GM12891 (cell line): ENCODE results near the gene OPCML.
A peak's percentile ranks its signal among the peaks of the same experiment; 100 is the strongest.
"Not testable (repeated sequence)": the region's sequence is repeated elsewhere in the genome, so short reads cannot be mapped to it uniquely, and the experiment has no call there.

Experiments used
- DNase-seq: peaks from one replicate; pipeline ENCODE4 v3.0.0; 2011; ENCODE audit warnings: low spot score; ENCODE audit not compliant: insufficient read length
- FAIRE-seq: peaks from 2 replicates; lab custom pipeline; 2011; peaks lifted over from hg19 to GRCh38; lab: Jason Lieb, UNC
- PAX5 ChIP-seq: IDR thresholded peaks from 2 replicates; pipeline ENCODE4 v1.6.1; 2011; ENCODE audit warnings: low read length, moderate library complexity, mild to moderate bottlenecking; ENCODE audit not compliant: insufficient read depth, severe bottlenecking
- POLR2A ChIP-seq: IDR thresholded peaks from 2 replicates; pipeline ENCODE4 v1.6.1; 2011; ENCODE audit warnings: low read depth, low read length, control low read depth
- POLR2AphosphoS5 ChIP-seq: IDR thresholded peaks from 2 replicates; pipeline ENCODE4 v1.6.1; 2011; ENCODE audit warnings: low read depth, low read length, control low read depth
- POU2F2 ChIP-seq: IDR thresholded peaks from 2 replicates; pipeline ENCODE4 v1.6.1; 2011; ENCODE audit warnings: low read depth, mild to moderate bottlenecking, control low read depth, low read length, moderate library complexity
- SPI1 ChIP-seq: IDR thresholded peaks from 2 replicates; pipeline ENCODE4 v1.6.1; 2011; ENCODE audit warnings: low read depth, low read length, control low read depth
- TAF1 ChIP-seq: IDR thresholded peaks from 2 replicates; pipeline ENCODE4 v1.6.1; 2011; ENCODE audit warnings: low read depth, low read length, control low read depth

The OPCML gene

GRCh38 chr11:132414451-132414850 is 1117.8 kb downstream of the OPCML start:
- no peak for TF ChIP-seq SPI1
- TF ChIP-seq POU2F2 = no peak
- TF ChIP-seq POLR2A = no peak
- TF ChIP-seq POLR2AphosphoS5 = no peak
- no peak for TF ChIP-seq PAX5
- TF ChIP-seq TAF1 = no peak
- no peak for DNase-seq
- FAIRE-seq = no peak

GRCh38 chr11:132410383-132410782 is 1121.9 kb downstream of the OPCML start:
- DNase-seq = no peak
- no peak for FAIRE-seq
- TF ChIP-seq SPI1 = no peak
- no peak for TF ChIP-seq POLR2AphosphoS5

- DNase-seq (no peak), FAIRE-seq (no peak)
- no peak for TF ChIP-seq SPI1
- TF ChIP-seq POLR2A = no peak
- no peak for TF ChIP-seq POLR2AphosphoS5
- no peak for TF ChIP-seq TAF1
- no peak for TF ChIP-seq PAX5
- no peak for TF ChIP-seq POU2F2
Observed at GRCh38 chr11:132409573-132410355, 1122.5 kb downstream of the OPCML start.

GRCh38 chr11:132408877-132409276 is 1123.4 kb downstream of the OPCML start:
- FAIRE-seq (no peak), DNase-seq (no peak)
- TF ChIP-seq POLR2AphosphoS5 = no peak
- TF ChIP-seq POU2F2 = no peak
- no peak for TF ChIP-seq TAF1
- no peak for TF ChIP-seq PAX5
- TF ChIP-seq SPI1 = no peak
- no peak for TF ChIP-seq POLR2A

- no peak for FAIRE-seq
- DNase-seq = no peak
- TF ChIP-seq POLR2A (no peak), SPI1 (no peak), PAX5 (no peak), POU2F2 (no peak), TAF1 (no peak), POLR2AphosphoS5 (no peak)
Observed at GRCh38 chr11:132405728-132406127, 1126.6 kb downstream of the OPCML start.

- peak; percentile 53; the same call in 1 of the 2 replicates for TF ChIP-seq POU2F2
- TF ChIP-seq TAF1 = no peak
- no peak for TF ChIP-seq PAX5
- peak; percentile 39 for DNase-seq
- peak; percentile 95 for FAIRE-seq
Observed at GRCh38 chr11:132402071-132402684, 1130.1 kb downstream of the OPCML start.

GRCh38 chr11:132396318-132396717 is 1136.0 kb downstream of the OPCML start:
- FAIRE-seq (no peak), DNase-seq (no peak)
- TF ChIP-seq POLR2A (no peak), POLR2AphosphoS5 (no peak), POU2F2 (no peak), PAX5 (no peak), SPI1 (no peak), TAF1 (no peak)

- no peak for FAIRE-seq
- DNase-seq = no peak
- TF ChIP-seq SPI1 = no peak
- no peak for TF ChIP-seq POU2F2
- TF ChIP-seq TAF1 = no peak
- no peak for TF ChIP-seq POLR2A
- TF ChIP-seq POLR2AphosphoS5 = no peak
- TF ChIP-seq PAX5 = no peak
Observed at GRCh38 chr11:132395434-132395833, 1136.9 kb downstream of the OPCML start.

GRCh38 chr11:132379540-132379939 is 1152.8 kb downstream of the OPCML start:
- no peak for TF ChIP-seq TAF1
- TF ChIP-seq PAX5 = no peak
- no peak for DNase-seq
- FAIRE-seq = no peak

- DNase-seq = no peak
Observed at GRCh38 chr11:132373405-132374143, 1158.7 kb downstream of the OPCML start.

GRCh38 chr11:132370114-132370513 is 1162.2 kb downstream of the OPCML start:
- not testable (repeated sequence) for DNase-seq, FAIRE-seq

More at GRCh38 chr11:132373405-132374143, 1158.7 kb downstream of the OPCML start:
- TF ChIP-seq PAX5 (no peak), POLR2A (no peak), SPI1 (no peak), TAF1 (no peak), POU2F2 (no peak), POLR2AphosphoS5 (no peak)
- no peak for FAIRE-seq
